GM18505 (cell line): ENCODE data around the gene TMEM132D.

ENCODE experiments used
- ATAC-seq: cut with Tn5 transposase; IDR thresholded peaks from one replicate; pipeline ENCODE4 v1.9.1; 2021; ENCODE audit not compliant: unreplicated experiment
- POLR2A ChIP-seq: IDR thresholded peaks from 4 replicates; pipeline ENCODE4 v1.6.1; 2011; ENCODE audit warnings: borderline replicate concordance; ENCODE audit not compliant: insufficient read depth, insufficient read length; ENCODE audit errors: extremely low read depth

The TMEM132D gene

GRCh38 chr12:129893691-129894090 lies 10.1 kb downstream of the TMEM132D start:
- no peak for TF ChIP-seq POLR2A
- ATAC-seq = no peak

GRCh38 chr12:129887101-129887500 lies 16.7 kb downstream of the TMEM132D start:
- no peak for TF ChIP-seq POLR2A

GRCh38 chr12:129886541-129886940 lies 17.3 kb downstream of the TMEM132D start:
- no peak for ATAC-seq
- no peak for TF ChIP-seq POLR2A

More at GRCh38 chr12:129887101-129887500, 16.7 kb downstream of the TMEM132D start:
- ATAC-seq = no peak

GRCh38 chr12:129885287-129885686 lies 18.5 kb downstream of the TMEM132D start:
- no peak for ATAC-seq
- TF ChIP-seq POLR2A = no peak

GRCh38 chr12:129877411-129877810 lies 26.4 kb downstream of the TMEM132D start:
- no peak for TF ChIP-seq POLR2A
- no peak for ATAC-seq

- no peak for TF ChIP-seq POLR2A
- ATAC-seq = no peak
Measured at GRCh38 chr12:129873833-129874208, 30.0 kb downstream of the TMEM132D start.

GRCh38 chr12:129873111-129873832 lies 30.6 kb downstream of the TMEM132D start:
- ATAC-seq = no peak

GRCh38 chr12:129871991-129872972 lies 31.5 kb downstream of the TMEM132D start:
- no peak for TF ChIP-seq POLR2A
- no peak for ATAC-seq

More at GRCh38 chr12:129873111-129873832, 30.6 kb downstream of the TMEM132D start:
- no peak for TF ChIP-seq POLR2A

- ATAC-seq = no peak
- TF ChIP-seq POLR2A = no peak
Measured at GRCh38 chr12:129870796-129871195, 33.0 kb downstream of the TMEM132D start.

GRCh38 chr12:129870136-129870535 lies 33.7 kb downstream of the TMEM132D start:
- ATAC-seq = no peak
- TF ChIP-seq POLR2A = no peak

GRCh38 chr12:129868575-129868974 lies 35.2 kb downstream of the TMEM132D start:
- ATAC-seq = no peak
- no peak for TF ChIP-seq POLR2A

- no peak for TF ChIP-seq POLR2A
- no peak for ATAC-seq
Measured at GRCh38 chr12:129863938-129864337, 39.9 kb downstream of the TMEM132D start.

GRCh38 chr12:129862561-129863175 lies 41.2 kb downstream of the TMEM132D start:
- ATAC-seq = no peak
- TF ChIP-seq POLR2A = no peak

- no peak for TF ChIP-seq POLR2A
- no peak for ATAC-seq
Measured at GRCh38 chr12:129861951-129862350, 41.9 kb downstream of the TMEM132D start.

GRCh38 chr12:129854591-129854990 lies 49.2 kb downstream of the TMEM132D start:
- no peak for ATAC-seq
- no peak for TF ChIP-seq POLR2A
